Measurements from ENCODE around the gene SNRPD3.

GRCh38 chr22:24587948-24588347 is 32.1 kb downstream of the SNRPD3 start:
- TF ChIP-seq CTCF (IDR thresholded peaks at IDR 0.05; ENCODE audit: borderline replicate concordance, extremely low read depth, low read length, poor library complexity, severe bottlenecking) = no peak
- no peak for TF ChIP-seq EZH2 (IDR thresholded peaks at IDR 0.05; ENCODE audit: borderline replicate concordance, low read depth, low read length, severe bottlenecking)

All from DND-41 (cell line).